Endothelial cell of umbilical vein (primary cell): ENCODE data around the gene TOP2A. TPM values are rescaled to one million over a fixed set of nuclear protein-coding genes. Genes with fewer than 3 reads are reported as not detected.

Experiments
- BruUV-seq: library from RNA; stranded (reverse); fragments of 400-500 nt; replicated peaks from 2 replicates; lab custom pipeline; 2021; lab: Mats Ljungman, UMichigan
- CTCF ChIA-PET: fragments of 300-600, 350-600 bp; sonication (Branson Sonifier 250); formaldehyde crosslinking; loops from one replicate; lab custom pipeline; 2021; ENCODE audit warnings: antibody characterized with exemption, inconsistent platforms; lab: Charles Lee
- POLR2A ChIA-PET: fragments of 300-600, 350-600 bp; sonication (Branson Sonifier 250); formaldehyde crosslinking; loops from one replicate; lab custom pipeline; 2021; ENCODE audit warnings: antibody characterized with exemption, inconsistent platforms; lab: Charles Lee
- DNase-seq: peaks from one replicate; pipeline ENCODE4 v3.0.0-alpha.2; 2011; ENCODE audit warnings: low read depth, low spot score
- FAIRE-seq: peaks from 2 replicates; lab custom pipeline; 2011; peaks lifted over from hg19 to GRCh38; lab: Jason Lieb, UNC
- H2AFZ ChIP-seq: 2 replicates; pipeline ENCODE4 v1.6.0; 2012; ENCODE audit warnings: low read depth, low read length, control low read depth, inconsistent platforms
- H3K27ac ChIP-seq: 2 replicates; pipeline ENCODE4 v1.5.1; 2011; ENCODE audit warnings: low read depth, mild to moderate bottlenecking, control low read depth, low read length, moderate library complexity; ENCODE audit not compliant: insufficient read depth
- H3K27me3 ChIP-seq, 2 experiments: 2 replicates each; pipeline versions ENCODE4 v1.6.0 to v1.6.1; 2011; ENCODE audit warnings: low read length in 2 of 2, mixed read lengths in 1 of 2; ENCODE audit not compliant: control insufficient read depth in 2 of 2, insufficient read depth in 2 of 2
- H3K36me3 ChIP-seq, 2 experiments: 2 replicates in 1 of 2; 3 replicates in 1 of 2; pipeline ENCODE4 v1.5.1; 2011; ENCODE audit warnings: low read length in 2 of 2, mild to moderate bottlenecking in 1 of 2, moderate library complexity in 1 of 2; ENCODE audit not compliant: control insufficient read depth in 2 of 2, insufficient read depth in 2 of 2; ENCODE audit errors: extremely low read depth in 1 of 2
- H3K4me1 ChIP-seq: 3 replicates; pipeline ENCODE4 v1.5.1; 2011; ENCODE audit warnings: mild to moderate bottlenecking, low read length; ENCODE audit not compliant: control insufficient read depth, insufficient read depth; ENCODE audit errors: extremely low read depth
- H3K4me2 ChIP-seq: 2 replicates; pipeline ENCODE4 v1.6.1; 2011; ENCODE audit warnings: low read length, control low read depth, mixed read lengths; ENCODE audit not compliant: insufficient read depth
- H3K4me3 ChIP-seq, 3 experiments: fragments of 200-600 bp in 1 of 3; sonication (generic), shearing (Covaris generic) in 1 of 3; replicated peaks in 1 of 3; 2 replicates each; pipeline ENCODE4 v1.5.1; 2011 to 2016; ENCODE audit warnings: control low read depth in 3 of 3, low read length in 3 of 3, mild to moderate bottlenecking in 2 of 3, inconsistent platforms in 1 of 3, low read depth in 1 of 3, moderate library complexity in 1 of 3; ENCODE audit not compliant: insufficient read depth in 1 of 3
- H3K79me2 ChIP-seq: 2 replicates; pipeline ENCODE4 v1.6.0; 2012; ENCODE audit warnings: low read length, inconsistent platforms; ENCODE audit not compliant: control insufficient read depth, insufficient read depth
- H3K9ac ChIP-seq: replicated peaks from 2 replicates; pipeline ENCODE3; 2011; ENCODE audit warnings: low read length, control low read depth; ENCODE audit not compliant: insufficient read depth; ENCODE audit errors: extremely low read depth
- H3K9me1 ChIP-seq: replicated peaks from 3 replicates; pipeline ENCODE4 v1.6.0; 2011; ENCODE audit warnings: mild to moderate bottlenecking, low read length; ENCODE audit not compliant: control insufficient read depth, insufficient read depth; ENCODE audit errors: extremely low read depth
- H3K9me3 ChIP-seq: replicated peaks from 2 replicates; pipeline ENCODE4 v1.5.1; 2012; ENCODE audit warnings: low read length, inconsistent platforms; ENCODE audit not compliant: control insufficient read depth, insufficient read depth
- H4K20me1 ChIP-seq: replicated peaks from 2 replicates; pipeline ENCODE3; 2011; ENCODE audit warnings: mild to moderate bottlenecking, low read length; ENCODE audit not compliant: control insufficient read depth, insufficient read depth; ENCODE audit errors: extremely low read depth
- FOS ChIP-seq: IDR thresholded peaks from 2 replicates; pipeline ENCODE4 v1.6.1; 2011; ENCODE audit warnings: mild to moderate bottlenecking, low read length, moderate library complexity, borderline replicate concordance; ENCODE audit not compliant: insufficient read depth
- GATA2 ChIP-seq: IDR thresholded peaks from 2 replicates; pipeline ENCODE4 v1.7.0; 2011; ENCODE audit warnings: low read depth, mild to moderate bottlenecking, moderate library complexity, mixed read lengths, low read length; ENCODE audit not compliant: insufficient read length, insufficient read depth
- JUN ChIP-seq: IDR thresholded peaks from 2 replicates; pipeline ENCODE4 v1.6.1; 2011; ENCODE audit warnings: borderline replicate concordance, low read depth; ENCODE audit not compliant: insufficient read length, insufficient read depth
- MYC ChIP-seq: IDR thresholded peaks from one replicate; pipeline ENCODE4 v1.6.1; 2011; ENCODE audit warnings: mild to moderate bottlenecking, low read depth, low read length
- POLR2A ChIP-seq: IDR thresholded peaks from 2 replicates; pipeline ENCODE4 v1.6.1; 2012; ENCODE audit warnings: low read depth, mild to moderate bottlenecking, control low read depth, low read length
- POLR2AphosphoS5 ChIP-seq: IDR thresholded peaks from 2 replicates; pipeline ENCODE4 v1.6.1; 2012; ENCODE audit warnings: low read depth, mild to moderate bottlenecking, control low read depth, low read length, moderate library complexity; ENCODE audit not compliant: insufficient read depth
- dilution Hi-C: fragments of 300-500 bp; cut with MboI; formaldehyde crosslinking; loops from one replicate; pipeline ENCODE4 v1.15.0; 2019; ENCODE audit warnings: low sequenced_read_pairs; ENCODE audit not compliant: extremely low pct_ligation_motif_present
- intact Hi-C: fragments of 100-400 bp; cut with micrococcal nuclease; formaldehyde crosslinking; loops from one replicate; pipeline ENCODE4 v1.10.0; 2022
- polyA plus RNA-seq, 4 experiments: library from polyadenylated mRNA; depleted of rRNA in 3 of 4; stranded (reverse) in 3 of 4; unstranded in 1 of 4; fragments of >200 nt; gene quantifications; 2 replicates each; pipeline versions ENCODE4 v1.2.1 to v1.2.3, GENCODE V29; 2011 to 2012; ENCODE audit warnings: missing spikeins in 1 of 4
- total RNA-seq: library from RNA; stranded (reverse); gene quantifications from 2 replicates; pipeline ENCODE4 v1.2.3, GENCODE V29; 2021
- TF ChIP-seq, protein P1 (sequence below), 2 donors: IDR thresholded peaks; 1 replicate in 1 of 2; 2 replicates in 1 of 2; pipeline ENCODE4 v1.5.1; 2011; ENCODE audit warnings: low read length in 2 of 2, mild to moderate bottlenecking in 2 of 2, moderate library complexity in 2 of 2, control low read depth in 1 of 2, inconsistent platforms in 1 of 2, low read depth in 1 of 2; ENCODE audit not compliant: insufficient read depth in 1 of 2; ENCODE audit errors: extremely low read depth in 1 of 2
- TF ChIP-seq, protein P2 (sequence below): IDR thresholded peaks from 2 replicates; pipeline ENCODE4 v1.6.1; 2011; ENCODE audit not compliant: insufficient read depth, insufficient read length

Gene TOP2A
- total and polyA plus RNA-seq, 2 donors (not counting 3 experiments of a cell fraction or from before 2014, with no cell fraction given): 31.3 to 160 TPM

DNA sequence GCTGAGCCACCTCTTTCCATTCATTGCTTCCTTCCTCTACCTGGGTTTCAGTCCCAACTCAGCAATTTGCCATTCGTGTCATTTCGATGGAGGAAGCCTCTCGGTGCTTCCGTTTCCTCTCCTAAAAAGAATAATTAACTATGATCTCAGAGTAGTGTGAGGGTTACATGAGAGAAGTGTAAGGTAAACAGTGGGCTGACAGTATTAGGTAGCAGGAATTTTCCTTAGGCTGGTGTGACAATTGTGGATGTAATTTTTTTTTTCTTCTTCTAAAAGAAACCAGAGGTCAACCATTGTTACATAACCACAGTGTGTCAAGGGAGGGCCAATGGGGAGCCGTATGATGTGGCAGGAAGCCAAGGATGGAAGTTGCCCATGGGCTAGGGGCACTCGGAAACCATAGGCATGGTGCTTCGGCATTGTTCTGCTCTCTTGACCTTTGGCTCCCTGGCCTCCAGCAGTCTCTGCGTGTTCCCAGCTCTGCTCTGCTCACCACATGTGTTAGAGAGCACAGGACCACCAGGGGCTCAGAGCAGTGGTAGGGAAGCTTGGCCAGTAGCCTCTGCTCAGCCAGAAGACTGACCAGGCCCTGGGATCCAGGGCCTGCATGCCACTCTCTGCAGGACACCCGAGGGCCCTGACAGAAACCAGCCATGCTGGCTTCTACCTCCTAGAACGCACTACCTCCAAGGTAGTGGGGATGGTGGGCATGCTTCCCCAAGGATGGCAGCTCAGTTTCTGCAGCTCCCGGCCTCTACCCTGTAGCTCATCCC, 2.0 kb upstream of the TOP2A start:
- H2AFZ ChIP-seq: no peak overlapping the region
- peaks cover 25% of the 10 kb centered on the region for H3K4me1 ChIP-seq
- peaks cover 26% of the 10 kb centered on the region for H3K79me2 ChIP-seq
- no TSS peak for BruUV-seq
- H3K9me3 ChIP-seq: no peaks in the 10 kb centered on the region
- no peak overlapping the region for H3K27ac ChIP-seq
- H3K9ac ChIP-seq: no peak overlapping the region
- H4K20me1 ChIP-seq: no peaks in the 10 kb centered on the region
- ChIA-PET POLR2A (no interaction called here), CTCF (interaction anchor here (1.1 to 6.5 kb wide), 7 partner anchors 14 to 140 kb away, joined by 3 to 91 read pairs (median 10); no protein-coding TSS in a partner anchor)
- H3K27me3 ChIP-seq: no peaks in the 10 kb centered on the region
- dilution Hi-C loops (no loop called here), intact Hi-C loops (loop anchor here (5.0 to 10.0 kb wide), 2 partner anchors 117 to 215 kb away; no protein-coding TSS in a partner anchor)
- H3K9me1 ChIP-seq: no peaks in the 10 kb centered on the region
- FAIRE-seq (peak; percentile 8), DNase-seq (peak; percentile 17)
- no peak overlapping the region for H3K4me3 ChIP-seq
- peak overlapping the region; percentile 40 for H3K4me2 ChIP-seq
- H3K36me3 ChIP-seq: no peaks in the 10 kb centered on the region
- TF ChIP-seq POLR2A (no peak), MYC (no peak)

DNA sequence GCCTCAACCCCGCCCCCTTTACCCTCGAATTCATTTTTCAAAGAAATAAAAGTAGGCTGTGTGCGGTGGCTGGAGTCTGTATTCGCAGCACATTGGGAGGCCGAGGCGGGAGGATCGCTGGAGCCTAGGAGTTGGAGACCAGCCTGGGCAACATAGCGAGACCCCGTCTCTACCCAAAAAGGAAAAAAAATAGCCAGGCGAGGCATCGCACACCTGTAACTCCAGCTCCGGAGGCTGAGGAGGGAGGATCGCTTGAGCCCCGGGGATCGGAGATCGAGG, 671 bp upstream of the TOP2A start:
- no peak for FAIRE-seq
- Histone ChIP-seq H3K36me3 (no peaks in the 10 kb centered on the region), H3K9me3 (no peaks in the 10 kb centered on the region), H3K9ac (peak overlapping the region; percentile 27), H3K9me1 (no peaks in the 10 kb centered on the region), H3K4me1 (peaks cover 25% of the 10 kb centered on the region), H3K4me2 (peak overlapping the region; percentile 83), H3K4me3 (peak overlapping the region; percentile 38 to 91 (median 40)), H4K20me1 (no peaks in the 10 kb centered on the region), H3K27ac (no peak overlapping the region), H3K27me3 (no peaks in the 10 kb centered on the region), H2AFZ (peak overlapping the region; percentile 94), H3K79me2 (peaks cover 31% of the 10 kb centered on the region)
- POLR2A ChIA-PET: interaction anchor here (1.1 to 1.5 kb wide), 3 partner anchors 25 to 1270 kb away, joined by 4 to 8 read pairs (median 7); partner anchors contain the start of gene IGFBP4
- no peak for DNase-seq
- TF ChIP-seq, protein P1, sequence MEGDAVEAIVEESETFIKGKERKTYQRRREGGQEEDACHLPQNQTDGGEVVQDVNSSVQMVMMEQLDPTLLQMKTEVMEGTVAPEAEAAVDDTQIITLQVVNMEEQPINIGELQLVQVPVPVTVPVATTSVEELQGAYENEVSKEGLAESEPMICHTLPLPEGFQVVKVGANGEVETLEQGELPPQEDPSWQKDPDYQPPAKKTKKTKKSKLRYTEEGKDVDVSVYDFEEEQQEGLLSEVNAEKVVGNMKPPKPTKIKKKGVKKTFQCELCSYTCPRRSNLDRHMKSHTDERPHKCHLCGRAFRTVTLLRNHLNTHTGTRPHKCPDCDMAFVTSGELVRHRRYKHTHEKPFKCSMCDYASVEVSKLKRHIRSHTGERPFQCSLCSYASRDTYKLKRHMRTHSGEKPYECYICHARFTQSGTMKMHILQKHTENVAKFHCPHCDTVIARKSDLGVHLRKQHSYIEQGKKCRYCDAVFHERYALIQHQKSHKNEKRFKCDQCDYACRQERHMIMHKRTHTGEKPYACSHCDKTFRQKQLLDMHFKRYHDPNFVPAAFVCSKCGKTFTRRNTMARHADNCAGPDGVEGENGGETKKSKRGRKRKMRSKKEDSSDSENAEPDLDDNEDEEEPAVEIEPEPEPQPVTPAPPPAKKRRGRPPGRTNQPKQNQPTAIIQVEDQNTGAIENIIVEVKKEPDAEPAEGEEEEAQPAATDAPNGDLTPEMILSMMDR (IDR thresholded peaks at IDR 0.05; ENCODE audit: extremely low read depth in 1 of 2, insufficient read depth in 1 of 2, low read depth in 1 of 2, low read length in 2 of 2): no peak
- TF ChIP-seq POLR2AphosphoS5 (no peak), FOS (no peak), GATA2 (no peak), JUN (no peak), MYC (no peak), POLR2A (no peak)
- TF ChIP-seq, protein P2, sequence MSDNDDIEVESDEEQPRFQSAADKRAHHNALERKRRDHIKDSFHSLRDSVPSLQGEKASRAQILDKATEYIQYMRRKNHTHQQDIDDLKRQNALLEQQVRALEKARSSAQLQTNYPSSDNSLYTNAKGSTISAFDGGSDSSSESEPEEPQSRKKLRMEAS: no peak
- BruUV-seq: no TSS peak
- CTCF ChIA-PET: interaction anchor here (1.0 to 6.5 kb wide), 13 partner anchors 12 to 141 kb away, joined by 3 to 91 read pairs (median 6); partner anchors contain the start of gene IGFBP4
- dilution Hi-C loops (no loop called here), intact Hi-C loops (loop anchor here (5.0 to 10.0 kb wide), 2 partner anchors 116 to 214 kb away; no protein-coding TSS in a partner anchor)
